ENCODE data around the gene CAPN7. TPM values are rescaled to one million over a fixed set of nuclear protein-coding genes. Genes with fewer than 3 reads are reported as not detected.
A peak's percentile ranks its signal among the peaks of the same experiment; 100 is the strongest.

Gene CAPN7
- total RNA-seq, 5 donors from 2014 or later (not counting 1 experiment from before 2014, with no cell fraction given) = 62.2 to 82.5 (median 74.6) TPM

- 83% methylated on average over 2 of the region's 4 CpGs for WGBS (ENCODE audit: insufficient coverage)
- peaks cover 39 to 92% of the 10 kb centered on the region in 2 experiments for H3K4me1 ChIP-seq (ENCODE audit: control insufficient read depth in 1 of 2, extremely low read depth in 1 of 2, insufficient read depth in 2 of 2, low read length in 2 of 2)
- H3K4me1 Mint-ChIP-seq = peaks cover 78 to 91% (median 89%) of the 10 kb centered on the region in 3 donors
- ChIA-PET POLR2A (interaction anchor here in 1 of 2 donors (0.6 kb wide), 1 partner anchor 144 kb away, joined by 3 read pairs; no protein-coding TSS in a partner anchor), CTCF (interaction anchor here (0.6 to 4.5 kb wide), 6 partner anchors 62 to 1804 kb away, joined by 3 to 46 read pairs (median 4); partner anchors contain the start of genes CAPN7 (in 1 of the 2) and SH3BP5 (in 1 of the 2))
- H3K9me3 Mint-ChIP-seq = no peaks in the 10 kb centered on the region
- H3K27me3 ChIP-seq (replicated peaks in 1 of 2; ENCODE audit: control insufficient read depth in 2 of 2, extremely low read depth in 1 of 2, insufficient read depth in 2 of 2, low read length in 1 of 2) = no peaks in the 10 kb centered on the region
- H3K4me3 Mint-ChIP-seq = peak overlapping the region in 1 of 3 donors; percentile 73
- ATAC-seq (replicated peaks in 1 of 4) (no peak), DNase-seq (peak in 1 of 35 experiments; percentile 10)
- H3K27ac Mint-ChIP-seq = peak overlapping the region; percentile 19 to 93
- no peaks in the 10 kb centered on the region for H3K27me3 Mint-ChIP-seq
- peaks cover 20% of the 10 kb centered on the region for H3K36me3 Mint-ChIP-seq
- H3K4me3 ChIP-seq (ENCODE audit: control insufficient read depth in 1 of 2, extremely low read depth in 1 of 2, low read length in 1 of 2) = no peak overlapping the region
- H3K9me3 ChIP-seq = no peaks in the 10 kb centered on the region
- H3K36me3 ChIP-seq (ENCODE audit: control insufficient read depth in 2 of 2, extremely low read depth in 1 of 2, insufficient read depth in 1 of 2, low read length in 1 of 2) = peaks cover 0 to 27% of the 10 kb centered on the region in 2 donors
- H3K27ac ChIP-seq (ENCODE audit: low read length) = peak overlapping the region; percentile 90
Measured at GRCh38 chr3:15271030-15271429, 65.0 kb downstream of the CAPN7 start.

DNA sequence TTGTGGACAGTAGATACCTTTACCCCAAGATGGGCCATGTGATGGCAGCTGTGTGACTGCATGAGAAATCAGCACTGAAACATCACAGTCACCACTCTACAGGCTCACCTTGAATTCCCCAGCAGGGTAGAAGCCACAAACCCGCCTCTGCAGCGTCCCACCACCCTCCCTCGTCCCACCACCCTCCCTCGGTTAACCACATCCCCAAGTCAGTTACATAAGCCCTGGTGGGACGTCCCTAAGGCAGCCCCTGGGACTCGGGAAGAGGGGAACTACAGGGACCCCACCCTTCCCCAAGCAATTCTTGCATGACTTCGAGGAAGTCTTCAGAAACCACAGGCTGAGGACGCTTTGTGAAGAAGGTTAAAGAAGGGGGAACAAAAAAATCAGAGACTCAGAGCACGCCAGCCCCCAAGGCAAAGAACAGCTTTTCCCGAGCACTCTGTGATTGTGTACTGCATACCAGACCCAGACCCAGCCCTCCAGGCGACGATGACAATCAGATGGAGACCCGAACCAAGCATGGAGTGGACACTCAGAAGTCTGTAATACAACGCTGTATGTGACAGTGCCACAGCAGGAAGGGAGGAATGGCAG is 65.8 kb downstream of the CAPN7 start:
- H3K9me3 ChIP-seq = no peaks in the 10 kb centered on the region
- DNase-seq = peak; percentile 70 to 95 (median 88)
- peaks cover 39 to 91% of the 10 kb centered on the region in 2 experiments for H3K4me1 ChIP-seq (ENCODE audit: control insufficient read depth in 1 of 2, extremely low read depth in 1 of 2, insufficient read depth in 2 of 2, low read length in 2 of 2)
- H3K4me1 Mint-ChIP-seq = peaks cover 79 to 89% (median 88%) of the 10 kb centered on the region in 3 donors
- no peaks in the 10 kb centered on the region for H3K9me3 Mint-ChIP-seq
- no peaks in the 10 kb centered on the region for H3K27me3 ChIP-seq (replicated peaks in 1 of 2; ENCODE audit: control insufficient read depth in 2 of 2, extremely low read depth in 1 of 2, insufficient read depth in 2 of 2, low read length in 1 of 2)
- 0% methylated on average over 8 of the region's 14 CpGs for WGBS (ENCODE audit: insufficient coverage)
- peak overlapping the region; percentile 90 for H3K27ac ChIP-seq (ENCODE audit: low read length)
- ChIA-PET POLR2A (interaction anchor here in 1 of 2 donors (0.6 kb wide), 1 partner anchor 143 kb away, joined by 3 read pairs; no protein-coding TSS in a partner anchor), CTCF (interaction anchor here in 1 of 2 donors (0.6 to 0.8 kb wide), 2 partner anchors 69 to 108 kb away, joined by 3 to 4 read pairs; no protein-coding TSS in a partner anchor)
- peak overlapping the region; percentile 65 to 73 (median 70) for H3K4me3 Mint-ChIP-seq
- H3K27me3 Mint-ChIP-seq = no peaks in the 10 kb centered on the region
- H3K4me3 ChIP-seq (ENCODE audit: control insufficient read depth in 1 of 2, extremely low read depth in 1 of 2, low read length in 1 of 2) = peak overlapping the region in 1 of 2 donors; percentile 5
- ATAC-seq (replicated peaks in 1 of 4) = peak; percentile 74 to 90 (median 82)
- H3K27ac Mint-ChIP-seq = peak overlapping the region; percentile 93 to 95
- peaks cover 0 to 18% of the 10 kb centered on the region in 2 donors for H3K36me3 ChIP-seq (ENCODE audit: control insufficient read depth in 2 of 2, extremely low read depth in 1 of 2, insufficient read depth in 1 of 2, low read length in 1 of 2)
- peaks cover 20% of the 10 kb centered on the region for H3K36me3 Mint-ChIP-seq

GRCh38 chr3:15272426-15273196 is 66.6 kb downstream of the CAPN7 start:
- Mint-ChIP-seq H3K4me3 (peak overlapping the region in 1 of 3 donors; percentile 73), H3K27ac (peak overlapping the region; percentile 93 to 95), H3K4me1 (peaks cover 83 to 93% (median 86%) of the 10 kb centered on the region in 3 donors), H3K36me3 (peaks cover 20% of the 10 kb centered on the region), H3K27me3 (no peaks in the 10 kb centered on the region), H3K9me3 (no peaks in the 10 kb centered on the region)
- Histone ChIP-seq H3K9me3 (no peaks in the 10 kb centered on the region), H3K36me3 (ENCODE audit: control insufficient read depth in 2 of 2, extremely low read depth in 1 of 2, insufficient read depth in 1 of 2, low read length in 1 of 2) (peaks cover 0 to 15% of the 10 kb centered on the region in 2 donors), H3K27me3 (replicated peaks in 1 of 2; ENCODE audit: control insufficient read depth in 2 of 2, extremely low read depth in 1 of 2, insufficient read depth in 2 of 2, low read length in 1 of 2) (no peaks in the 10 kb centered on the region), H3K27ac (ENCODE audit: low read length) (peak overlapping the region; percentile 90), H3K4me3 (ENCODE audit: control insufficient read depth in 1 of 2, extremely low read depth in 1 of 2, low read length in 1 of 2) (no peak overlapping the region), H3K4me1 (ENCODE audit: control insufficient read depth in 1 of 2, extremely low read depth in 1 of 2, insufficient read depth in 2 of 2, low read length in 2 of 2) (peaks cover 39 to 91% of the 10 kb centered on the region in 2 experiments)
- WGBS (ENCODE audit: insufficient coverage) = 90% methylated on average over 3 of the region's 7 CpGs
- ChIA-PET CTCF (interaction anchor here in 1 of 2 donors (0.6 to 0.8 kb wide), 2 partner anchors 17 to 70 kb away, joined by 3 to 4 read pairs; no protein-coding TSS in a partner anchor), POLR2A (no interaction called here)
- DNase-seq (peak in 2 of 35 experiments; percentile 18 to 33), ATAC-seq (replicated peaks in 1 of 4) (no peak)

DNA sequence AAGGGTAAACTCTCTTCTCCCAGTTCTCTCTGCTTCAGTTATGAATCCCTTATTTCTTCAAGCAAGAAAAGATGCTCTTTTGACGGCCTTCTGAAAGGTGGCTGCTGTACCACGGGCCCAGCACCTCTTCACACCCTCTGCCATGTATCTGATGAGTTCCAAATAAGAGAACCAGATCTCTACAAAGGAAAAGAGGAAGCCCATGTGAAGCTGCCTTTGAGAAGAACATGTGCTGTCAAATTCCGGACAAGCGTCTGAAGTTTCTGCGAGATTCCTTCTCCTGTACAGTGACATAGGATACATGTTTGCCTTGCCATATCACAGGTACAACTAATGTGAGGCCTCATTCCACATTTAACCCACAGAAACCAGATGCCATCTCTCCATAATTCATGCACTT is 67.2 kb downstream of the CAPN7 start:
- Mint-ChIP-seq H3K27me3 (no peaks in the 10 kb centered on the region), H3K36me3 (peaks cover 20% of the 10 kb centered on the region), H3K9me3 (no peaks in the 10 kb centered on the region), H3K4me3 (no peak overlapping the region), H3K4me1 (peaks cover 80 to 93% (median 84%) of the 10 kb centered on the region in 3 donors), H3K27ac (peak overlapping the region; percentile 93 to 95)
- POLR2A ChIA-PET = no interaction called here
- no peak overlapping the region for H3K4me3 ChIP-seq (ENCODE audit: control insufficient read depth in 1 of 2, extremely low read depth in 1 of 2, low read length in 1 of 2)
- CTCF ChIA-PET = interaction anchor here in 1 of 2 donors (0.6 kb wide), 1 partner anchor 16 kb away, joined by 4 read pairs; no protein-coding TSS in a partner anchor
- H3K9me3 ChIP-seq = no peaks in the 10 kb centered on the region
- H3K27ac ChIP-seq (ENCODE audit: low read length) = peak overlapping the region; percentile 55
- no peaks in the 10 kb centered on the region for H3K27me3 ChIP-seq (replicated peaks in 1 of 2; ENCODE audit: control insufficient read depth in 2 of 2, extremely low read depth in 1 of 2, insufficient read depth in 2 of 2, low read length in 1 of 2)
- peaks cover 36 to 91% of the 10 kb centered on the region in 2 experiments for H3K4me1 ChIP-seq (ENCODE audit: control insufficient read depth in 1 of 2, extremely low read depth in 1 of 2, insufficient read depth in 2 of 2, low read length in 2 of 2)
- no peak for DNase-seq
- peaks cover 0 to 15% of the 10 kb centered on the region in 2 donors for H3K36me3 ChIP-seq (ENCODE audit: control insufficient read depth in 2 of 2, extremely low read depth in 1 of 2, insufficient read depth in 1 of 2, low read length in 1 of 2)
- 89% methylated on average over 5 of the region's 5 CpGs for WGBS (ENCODE audit: insufficient coverage)
- no peak for ATAC-seq (replicated peaks in 1 of 4)

DNA sequence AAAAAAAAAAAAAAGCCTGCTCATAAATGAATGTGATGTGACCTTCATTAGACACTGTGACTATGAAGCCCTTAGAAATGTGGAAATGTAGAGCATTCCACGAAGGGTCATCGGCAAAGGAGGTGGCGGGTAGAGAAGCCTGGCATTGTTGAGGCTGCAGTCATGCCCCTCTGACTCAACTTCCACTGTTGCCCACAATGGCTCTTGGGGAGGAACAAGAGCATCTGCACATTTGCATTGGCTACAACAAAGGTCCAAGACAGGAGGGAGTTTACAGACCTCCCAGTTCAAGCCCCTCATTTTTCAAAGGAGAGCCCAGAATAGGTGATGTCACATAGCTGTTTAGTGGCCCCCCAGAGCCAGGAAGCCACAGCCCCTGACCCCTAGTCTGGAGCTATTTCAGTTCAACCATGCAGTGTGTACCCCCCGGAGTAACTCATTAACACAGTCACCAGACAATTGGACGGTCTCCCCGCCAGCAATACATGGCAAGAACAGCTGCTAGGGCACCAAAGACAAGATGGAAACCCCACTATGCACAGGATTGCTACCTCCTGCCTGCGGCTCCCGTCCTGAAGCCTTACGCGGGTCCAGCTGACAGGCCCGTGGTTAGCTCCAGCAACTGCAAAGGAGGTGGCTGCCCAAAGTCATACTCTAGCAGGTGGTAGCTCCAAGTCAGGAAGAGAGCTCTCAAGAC is 70.1 kb downstream of the CAPN7 start:
- peaks cover 3 to 8% of the 10 kb centered on the region in 2 donors for H3K36me3 ChIP-seq (ENCODE audit: control insufficient read depth in 2 of 2, extremely low read depth in 1 of 2, insufficient read depth in 1 of 2, low read length in 1 of 2)
- no peak for DNase-seq
- CTCF ChIA-PET = interaction anchor here (0.7 to 1.7 kb wide), 7 partner anchors 8 to 101 kb away, joined by 3 to 6 read pairs (median 4); partner anchors contain the start of gene SH3BP5 (in 1 of the 2)
- H3K27ac Mint-ChIP-seq = peak overlapping the region; percentile 66 to 70
- no peaks in the 10 kb centered on the region for H3K9me3 Mint-ChIP-seq
- H3K27me3 Mint-ChIP-seq = no peaks in the 10 kb centered on the region
- H3K4me3 ChIP-seq (ENCODE audit: control insufficient read depth in 1 of 2, extremely low read depth in 1 of 2, low read length in 1 of 2) = no peak overlapping the region
- WGBS (ENCODE audit: insufficient coverage) = 96% methylated on average over 9 of the region's 11 CpGs
- no peaks in the 10 kb centered on the region for H3K9me3 ChIP-seq
- H3K36me3 Mint-ChIP-seq = peaks cover 24% of the 10 kb centered on the region
- peaks cover 79 to 97% (median 86%) of the 10 kb centered on the region in 3 donors for H3K4me1 Mint-ChIP-seq
- POLR2A ChIA-PET = interaction anchor here in 1 of 2 donors (1.3 kb wide), 1 partner anchor 55 kb away, joined by 5 read pairs; no protein-coding TSS in a partner anchor
- no peak for ATAC-seq (replicated peaks in 1 of 4)
- H3K27ac ChIP-seq (ENCODE audit: low read length) = peak overlapping the region; percentile 1
- H3K4me3 Mint-ChIP-seq = no peak overlapping the region
- peaks cover 9 to 80% of the 10 kb centered on the region in 2 experiments for H3K4me1 ChIP-seq (ENCODE audit: control insufficient read depth in 1 of 2, extremely low read depth in 1 of 2, insufficient read depth in 2 of 2, low read length in 2 of 2)
- no peaks in the 10 kb centered on the region for H3K27me3 ChIP-seq (replicated peaks in 1 of 2; ENCODE audit: control insufficient read depth in 2 of 2, extremely low read depth in 1 of 2, insufficient read depth in 2 of 2, low read length in 1 of 2)

Measured in T-cell (primary cell).